Duodenal mucosa (tissue), 2 donors: ENCODE results near the gene CCR1.

Experiments
- H3K27ac ChIP-seq: one replicate; pipeline ENCODE4 v1.7.0; 2013; ENCODE audit warnings: low read depth, low read length
- H3K27me3 ChIP-seq, 2 donors: one replicate each; pipeline ENCODE4 v1.7.0; 2013; ENCODE audit warnings: low read length in 2 of 2, control low read depth in 1 of 2; ENCODE audit not compliant: insufficient read depth in 2 of 2, control insufficient read depth in 1 of 2
- H3K36me3 ChIP-seq, 2 donors: one replicate each; pipeline ENCODE4 v1.7.0; 2013; ENCODE audit warnings: low read length in 2 of 2, control low read depth in 1 of 2; ENCODE audit not compliant: insufficient read depth in 2 of 2, control insufficient read depth in 1 of 2
- H3K4me1 ChIP-seq, 2 donors: one replicate each; pipeline ENCODE4 v1.7.0; 2013; ENCODE audit warnings: low read length in 2 of 2, control low read depth in 1 of 2; ENCODE audit not compliant: insufficient read depth in 2 of 2, control insufficient read depth in 1 of 2
- H3K4me3 ChIP-seq, 2 donors: one replicate each; pipeline ENCODE4 v1.7.0; 2013; ENCODE audit warnings: low read length in 2 of 2, low read depth in 1 of 2
- H3K9ac ChIP-seq, 2 donors: one replicate each; pipeline ENCODE4 v1.7.0; 2013; ENCODE audit warnings: low read length in 2 of 2, low read depth in 1 of 2
- H3K9me3 ChIP-seq, 2 donors: one replicate each; pipeline ENCODE4 v1.7.0; 2013; ENCODE audit warnings: low read length in 2 of 2, control low read depth in 1 of 2; ENCODE audit not compliant: control insufficient read depth in 1 of 2

CCR1 gene

DNA sequence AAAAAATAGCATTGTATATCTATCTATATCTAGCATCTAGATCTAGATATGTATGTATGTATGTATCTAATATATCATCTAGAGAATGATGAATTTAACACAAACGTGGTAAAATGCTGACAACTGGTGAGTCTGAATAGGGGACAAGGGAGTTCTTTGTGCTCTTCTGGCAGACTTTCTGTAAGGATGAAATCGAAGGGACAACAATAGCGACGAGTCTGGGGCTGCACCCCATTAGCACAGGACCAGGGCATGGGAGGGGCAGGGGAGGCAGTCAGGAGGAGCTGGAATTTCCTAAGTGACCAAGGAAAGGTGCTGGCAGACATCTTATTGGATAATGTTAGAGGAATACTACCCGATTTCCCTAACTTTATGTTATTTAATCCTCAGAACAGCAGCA, 7.9 kb downstream of the CCR1 start:
- Histone ChIP-seq H3K4me1 (peaks cover 0 to 3% of the 10 kb centered on the region in 2 donors), H3K27ac (no peak overlapping the region), H3K27me3 (no peaks in the 10 kb centered on the region), H3K9me3 (peaks cover 0 to under 1% of the 10 kb centered on the region in 2 donors), H3K9ac (no peak overlapping the region), H3K36me3 (peaks cover 0 to 7% of the 10 kb centered on the region in 2 donors), H3K4me3 (no peak overlapping the region)

DNA sequence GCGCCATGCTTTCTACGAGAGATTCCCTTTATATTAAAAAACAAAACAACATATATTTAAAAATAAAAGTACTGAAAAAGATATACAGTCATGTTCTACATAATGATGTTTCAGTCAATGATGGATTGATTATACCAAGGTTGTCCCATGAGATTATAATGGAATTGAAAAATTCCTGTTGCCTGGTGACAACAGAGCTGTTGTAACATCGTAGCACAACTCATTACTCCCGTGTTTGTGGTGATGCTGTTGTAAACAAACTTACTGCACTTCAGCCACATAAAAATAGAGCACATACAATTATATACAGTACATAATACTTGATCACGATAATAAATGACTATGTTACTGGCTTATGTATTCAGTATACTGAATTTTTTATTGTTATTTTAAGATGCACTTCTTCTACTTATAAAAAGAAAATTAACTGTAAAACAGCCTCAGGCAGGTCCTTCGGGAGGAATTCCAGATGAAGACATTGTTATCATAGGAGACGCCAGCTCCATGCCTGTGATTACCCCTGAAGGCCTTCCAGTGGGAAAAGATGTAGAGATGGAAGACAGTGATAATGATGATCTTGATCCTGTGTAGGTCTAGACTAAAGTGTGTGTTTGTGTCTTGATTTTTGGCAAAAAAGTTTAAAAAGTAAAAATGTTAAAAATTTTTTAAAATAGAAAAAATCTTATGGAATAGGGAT, 11.7 kb downstream of the CCR1 start:
- Histone ChIP-seq H3K27me3 (no peaks in the 10 kb centered on the region), H3K4me1 (no peaks in the 10 kb centered on the region), H3K4me3 (no peak overlapping the region)

DNA sequence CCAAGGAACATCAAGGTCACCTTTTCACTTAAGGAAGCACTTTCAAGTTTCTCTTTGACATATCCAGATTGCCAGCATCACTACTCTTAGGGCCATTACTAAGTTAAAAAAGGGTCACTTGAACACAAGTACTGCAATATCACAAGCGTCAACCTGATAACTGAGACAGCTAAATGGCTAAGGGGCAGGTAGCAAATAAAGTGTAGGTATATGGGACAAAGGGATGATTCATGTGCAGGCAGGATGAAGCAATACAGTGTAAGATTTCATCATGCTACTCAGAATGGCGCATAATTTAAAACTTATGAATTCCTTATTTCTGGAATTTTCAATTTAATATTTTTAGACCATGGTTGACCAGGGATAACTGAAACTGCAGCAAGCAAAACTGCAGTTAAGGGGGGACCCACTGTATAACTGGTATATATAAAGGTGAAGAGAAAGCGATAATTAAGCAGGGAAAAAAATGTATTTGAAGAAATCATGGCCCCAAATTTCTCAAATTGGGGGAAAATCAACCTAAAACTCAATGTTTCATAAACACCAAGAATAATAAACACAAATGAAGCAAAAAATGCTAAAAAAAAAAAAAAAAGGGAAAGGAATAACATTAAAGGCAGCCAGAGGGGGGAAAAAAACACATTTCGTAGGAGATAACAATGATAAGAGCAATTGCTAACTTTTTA, 13.1 kb downstream of the CCR1 start:
- peaks cover 0 to 7% of the 10 kb centered on the region in 2 donors for H3K9me3 ChIP-seq
- H3K9ac ChIP-seq: no peak overlapping the region
- no peaks in the 10 kb centered on the region for H3K4me1 ChIP-seq
- H3K36me3 ChIP-seq: no peaks in the 10 kb centered on the region
- no peaks in the 10 kb centered on the region for H3K27me3 ChIP-seq
- no peak overlapping the region for H3K4me3 ChIP-seq
- H3K27ac ChIP-seq: no peak overlapping the region

More for the DNA sequence above, 11.7 kb downstream of the CCR1 start:
- Histone ChIP-seq H3K9me3 (peaks cover 0 to 7% of the 10 kb centered on the region in 2 donors), H3K36me3 (no peaks in the 10 kb centered on the region), H3K9ac (no peak overlapping the region), H3K27ac (no peak overlapping the region)

DNA sequence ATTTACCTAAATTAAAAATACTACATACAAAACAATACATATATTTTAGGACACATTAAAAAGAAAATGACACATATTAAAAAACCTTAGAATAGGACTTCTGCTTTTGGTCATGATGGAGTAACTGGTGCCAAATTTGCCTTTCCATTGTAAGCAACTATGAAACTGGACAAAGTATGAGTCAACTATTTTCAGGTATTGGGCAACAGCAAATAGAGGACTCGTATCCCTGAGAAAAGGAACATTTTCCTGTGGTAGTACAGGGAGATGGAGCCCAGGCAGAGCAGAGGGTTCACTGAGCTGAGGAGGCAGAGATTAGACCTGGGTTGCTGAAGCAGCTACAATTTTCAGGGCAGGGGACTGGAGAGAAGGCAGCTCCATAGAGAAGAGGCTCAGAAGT, 14.7 kb downstream of the CCR1 start:
- H3K4me3 ChIP-seq: no peak overlapping the region
- no peaks in the 10 kb centered on the region for H3K4me1 ChIP-seq
- no peak overlapping the region for H3K9ac ChIP-seq
- H3K36me3 ChIP-seq: no peaks in the 10 kb centered on the region
- no peaks in the 10 kb centered on the region for H3K27me3 ChIP-seq
- H3K9me3 ChIP-seq: peaks cover 0 to 7% of the 10 kb centered on the region in 2 donors
- no peak overlapping the region for H3K27ac ChIP-seq

DNA sequence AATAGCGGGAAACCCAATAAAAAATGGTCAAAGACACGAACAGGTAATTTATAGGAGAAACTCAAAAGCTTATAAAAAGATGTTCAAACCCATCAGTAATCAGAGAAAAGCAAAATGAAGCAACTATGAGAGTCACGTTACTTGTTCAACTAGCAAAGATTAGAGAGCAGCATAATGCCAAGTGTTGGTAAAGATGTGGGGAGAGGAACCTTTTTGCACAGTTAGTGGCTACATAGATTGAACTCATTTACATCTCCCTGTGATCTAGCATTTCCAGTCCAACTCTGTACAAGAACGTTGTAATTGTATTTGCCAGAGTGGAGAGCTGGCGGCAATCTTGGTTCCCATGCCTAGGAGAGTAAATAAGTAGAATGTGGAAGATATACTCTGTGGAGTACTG, 15.2 kb downstream of the CCR1 start:
- Histone ChIP-seq H3K9ac (no peak overlapping the region), H3K36me3 (no peaks in the 10 kb centered on the region), H3K4me3 (no peak overlapping the region), H3K27ac (no peak overlapping the region), H3K4me1 (no peaks in the 10 kb centered on the region), H3K27me3 (no peaks in the 10 kb centered on the region), H3K9me3 (peaks cover 0 to 7% of the 10 kb centered on the region in 2 donors)

DNA sequence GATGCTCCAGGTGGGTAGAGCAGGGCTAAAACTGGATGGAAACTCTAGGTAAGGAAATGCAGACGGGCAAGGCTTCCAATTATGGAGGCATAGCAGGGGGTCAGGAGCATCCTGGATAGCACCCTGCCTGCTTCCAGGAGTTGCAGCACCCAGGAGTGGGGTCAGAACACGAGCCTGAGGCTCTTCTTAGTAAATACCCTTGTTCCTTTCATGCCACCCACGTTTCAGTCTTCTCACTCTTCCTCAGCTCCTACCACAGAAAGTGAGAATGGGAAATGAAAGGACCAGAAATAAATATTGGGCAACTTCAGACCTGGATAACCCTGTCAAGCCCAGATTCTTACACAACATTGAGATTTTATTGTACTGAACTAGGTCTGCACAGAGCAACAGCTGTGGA, 16.4 kb downstream of the CCR1 start:
- Histone ChIP-seq H3K36me3 (no peaks in the 10 kb centered on the region), H3K27ac (no peak overlapping the region), H3K27me3 (no peaks in the 10 kb centered on the region), H3K9ac (no peak overlapping the region), H3K4me3 (no peak overlapping the region), H3K4me1 (no peaks in the 10 kb centered on the region), H3K9me3 (peaks cover 0 to 7% of the 10 kb centered on the region in 2 donors)

DNA sequence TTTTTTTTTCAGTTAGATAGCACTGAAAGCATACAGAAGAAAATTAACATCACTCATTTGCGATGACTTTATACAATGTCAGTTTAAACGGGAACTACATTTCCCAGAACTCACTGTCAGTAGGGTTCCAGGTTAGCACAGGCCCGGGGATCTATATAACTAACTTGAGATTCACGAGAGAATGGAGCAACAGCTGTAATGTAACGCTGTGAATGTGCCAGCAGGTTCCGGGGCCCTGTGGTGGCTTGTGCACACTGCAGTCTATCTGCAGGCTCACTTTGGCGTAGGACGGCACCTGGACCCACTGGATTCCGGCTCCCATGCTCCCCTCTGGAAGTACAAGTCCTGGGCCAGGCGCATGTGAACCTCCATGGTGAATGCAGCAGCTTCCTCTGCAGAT, 19.4 kb downstream of the CCR1 start:
- no peak overlapping the region for H3K27ac ChIP-seq
- no peaks in the 10 kb centered on the region for H3K9me3 ChIP-seq
- no peaks in the 10 kb centered on the region for H3K4me1 ChIP-seq
- no peak overlapping the region for H3K9ac ChIP-seq
- no peak overlapping the region for H3K4me3 ChIP-seq
- H3K36me3 ChIP-seq: no peaks in the 10 kb centered on the region
- H3K27me3 ChIP-seq: no peaks in the 10 kb centered on the region

DNA sequence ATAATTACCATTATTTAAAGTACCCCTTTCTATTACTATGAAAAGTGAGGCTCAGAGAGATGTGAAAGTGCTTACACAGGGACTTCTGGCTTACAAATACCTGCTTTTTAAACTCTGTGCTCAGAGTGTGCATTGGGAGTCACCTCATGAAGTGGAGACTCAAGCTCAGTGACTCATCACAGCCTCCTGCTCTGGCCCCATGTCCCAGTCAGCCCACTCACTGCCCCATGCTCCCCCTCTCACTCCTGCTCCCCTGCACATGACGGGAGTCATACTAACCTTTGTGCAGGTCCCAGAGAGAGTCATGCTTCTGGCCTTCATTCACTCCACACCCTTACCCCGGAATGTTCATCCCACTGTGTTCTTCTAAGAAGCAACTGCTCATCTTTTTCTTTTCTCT, 20.2 kb downstream of the CCR1 start:
- Histone ChIP-seq H3K36me3 (no peaks in the 10 kb centered on the region), H3K4me1 (no peaks in the 10 kb centered on the region), H3K9ac (no peak overlapping the region), H3K27ac (no peak overlapping the region), H3K4me3 (no peak overlapping the region), H3K27me3 (no peaks in the 10 kb centered on the region), H3K9me3 (no peaks in the 10 kb centered on the region)

DNA sequence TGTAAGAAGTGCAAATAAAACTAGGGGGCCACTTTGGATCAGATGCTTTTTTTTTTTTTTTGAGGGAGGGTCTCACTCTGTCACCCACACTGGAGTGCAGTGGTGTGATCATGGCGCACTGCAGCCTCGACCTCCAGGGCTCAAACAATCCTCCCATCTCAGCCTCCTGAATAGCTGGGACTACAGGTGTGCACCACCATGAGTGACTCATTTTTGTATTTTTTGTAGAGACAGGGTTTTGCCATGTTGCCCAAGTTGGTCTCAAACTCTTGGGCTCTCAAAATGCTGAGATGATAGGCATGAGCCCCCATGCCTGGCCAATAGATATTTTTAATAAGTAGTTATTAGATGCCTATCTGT, 20.8 kb downstream of the CCR1 start:
- H3K27ac ChIP-seq: no peak overlapping the region
- no peaks in the 10 kb centered on the region for H3K36me3 ChIP-seq
- no peaks in the 10 kb centered on the region for H3K4me1 ChIP-seq
- H3K4me3 ChIP-seq: no peak overlapping the region
- H3K9me3 ChIP-seq: no peaks in the 10 kb centered on the region
- no peaks in the 10 kb centered on the region for H3K27me3 ChIP-seq
- H3K9ac ChIP-seq: no peak overlapping the region

DNA sequence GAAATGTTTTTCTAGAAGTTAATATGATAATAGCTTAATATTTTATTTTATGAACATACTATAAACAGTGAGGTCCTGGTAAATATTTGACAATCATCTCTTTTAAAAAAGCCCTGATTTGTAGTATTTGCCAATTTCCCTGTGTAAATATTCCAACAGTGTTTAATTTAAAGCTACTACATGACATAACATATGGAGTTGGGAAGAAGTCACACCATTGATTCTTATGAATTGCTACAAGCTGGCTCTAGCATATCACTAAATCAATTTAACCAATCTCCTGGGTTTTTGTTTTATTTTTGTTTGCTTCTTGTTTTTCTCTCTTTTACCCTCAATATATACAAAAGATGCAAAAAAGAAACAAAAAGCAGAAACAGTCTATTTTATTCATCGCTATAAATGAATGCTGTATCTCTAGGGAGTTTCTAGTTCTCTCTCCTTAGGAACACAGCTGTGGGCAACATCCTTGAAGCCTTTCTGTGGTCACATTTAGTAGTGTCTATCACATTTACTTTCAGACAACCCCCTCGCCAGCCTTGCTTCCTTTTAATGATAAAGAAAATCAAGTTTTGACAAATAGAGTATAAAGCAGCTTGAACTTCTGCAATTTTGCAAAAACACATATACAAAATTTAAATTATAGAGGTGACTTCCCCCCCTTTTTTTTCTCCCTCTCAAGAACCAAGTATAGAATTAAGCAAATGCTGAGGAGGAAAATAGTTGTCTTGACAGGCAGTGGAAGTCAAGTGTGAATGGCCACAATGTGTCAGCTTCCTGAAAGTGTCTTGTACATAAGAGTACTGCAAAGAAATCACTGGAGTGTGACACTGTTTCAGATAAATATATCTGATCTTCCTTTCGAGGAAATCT, 21.4 kb downstream of the CCR1 start:
- Histone ChIP-seq H3K27ac (no peak overlapping the region), H3K9ac (no peak overlapping the region), H3K9me3 (no peaks in the 10 kb centered on the region), H3K4me1 (no peaks in the 10 kb centered on the region), H3K4me3 (no peak overlapping the region), H3K36me3 (no peaks in the 10 kb centered on the region), H3K27me3 (no peaks in the 10 kb centered on the region)
